Peyer's patch (tissue), 4 donors: ENCODE results near the gene LIME1. TPM values are rescaled to one million over a fixed set of nuclear protein-coding genes. Genes with fewer than 3 reads are reported as not detected.
"Not testable (repeated sequence)": the region's sequence is repeated elsewhere in the genome, so short reads cannot be mapped to it uniquely, and the experiment has no call there.

Experiments
- DNase-seq, 3 donors: peaks; one replicate each; pipeline ENCODE4 v3.0.0-alpha.2; 2017 to 2019
- H3K27ac ChIP-seq, 4 donors: fragments of 200-600 bp; sonication (generic); one replicate each; pipeline ENCODE4 v1.5.1; 2016 to 2019
- H3K27me3 ChIP-seq, 2 donors: fragments of 200-600 bp; sonication (generic); one replicate each; pipeline ENCODE4 v1.5.1; 2019
- H3K36me3 ChIP-seq, 3 donors: fragments of 200-600 bp; sonication (generic); one replicate each; pipeline ENCODE4 v1.5.1; 2016 to 2019
- H3K4me1 ChIP-seq, 4 donors: fragments of 200-600 bp; sonication (generic); one replicate each; pipeline ENCODE4 v1.5.1; 2016 to 2019
- H3K4me3 ChIP-seq, 4 donors: fragments of 200-600 bp; sonication (generic); 1 replicate in 3 of 4; 2 replicates in 1 of 4; pipeline ENCODE4 v1.5.1; 2016 to 2019; ENCODE audit warnings: mild to moderate bottlenecking in 1 of 4
- H3K9me3 ChIP-seq, 4 donors: fragments of 200-600 bp; sonication (generic); one replicate each; pipeline ENCODE4 v1.5.1; 2016 to 2019; ENCODE audit warnings: mild to moderate bottlenecking in 1 of 4
- CTCF ChIP-seq, 6 experiments: fragments of 450-650 bp in 4 of 6; fragments of 200-600 bp in 2 of 6; sonication (generic) in 1 of 6; IDR thresholded peaks; one replicate each; pipeline ENCODE4 v1.5.1; 2017 to 2019; ENCODE audit warnings: antibody characterized with exemption in 6 of 6, mild to moderate bottlenecking in 3 of 6, moderate library complexity in 1 of 6
- POLR2A ChIP-seq, 2 donors: fragments of 450-650 bp; IDR thresholded peaks; one replicate each; pipeline ENCODE4 v1.5.1; 2017; ENCODE audit warnings: antibody characterized with exemption in 2 of 2, mild to moderate bottlenecking in 2 of 2, moderate library complexity in 2 of 2
- total RNA-seq, 4 donors: library from RNA; depleted of rRNA; stranded (reverse); fragments of >200 nt; gene quantifications; one replicate each; pipeline ENCODE4 v1.1.0, GENCODE V29; 2016

Gene LIME1
- total RNA-seq, 4 donors from 2014 or later = 32.6 to 55.3 (median 41.0) TPM

- DNase-seq = no peak
- peaks cover 0 to 9% (median 0%) of the 10 kb centered on the region in 4 donors for H3K4me1 ChIP-seq
Observed at GRCh38 chr20:63773571-63774241, 37.2 kb downstream of the LIME1 start.

GRCh38 chr20:63774306-63774705 is 37.8 kb downstream of the LIME1 start:
- no peak for TF ChIP-seq CTCF (IDR thresholded peaks at IDR 0.05)
- TF ChIP-seq POLR2A (IDR thresholded peaks at IDR 0.05) = no peak
- Histone ChIP-seq H3K9me3 (no peaks in the 10 kb centered on the region), H3K27me3 (no peaks in the 10 kb centered on the region), H3K36me3 (no peaks in the 10 kb centered on the region), H3K4me1 (peaks cover 0 to 9% (median 0%) of the 10 kb centered on the region in 4 donors), H3K4me3 (no peak overlapping the region), H3K27ac (no peak overlapping the region)
- no peak for DNase-seq

More at GRCh38 chr20:63773571-63774241, 37.2 kb downstream of the LIME1 start:
- TF ChIP-seq POLR2A (IDR thresholded peaks at IDR 0.05) (no peak), CTCF (IDR thresholded peaks at IDR 0.05) (no peak)
- no peaks in the 10 kb centered on the region for H3K9me3 ChIP-seq
- no peak overlapping the region for H3K4me3 ChIP-seq
- no peaks in the 10 kb centered on the region for H3K36me3 ChIP-seq
- no peaks in the 10 kb centered on the region for H3K27me3 ChIP-seq
- no peak overlapping the region for H3K27ac ChIP-seq

- Histone ChIP-seq H3K36me3 (no peaks in the 10 kb centered on the region), H3K27me3 (no peaks in the 10 kb centered on the region), H3K4me3 (no peak overlapping the region), H3K27ac (no peak overlapping the region), H3K9me3 (no peaks in the 10 kb centered on the region), H3K4me1 (peaks cover 0 to 9% (median 0%) of the 10 kb centered on the region in 4 donors)
- no peak for DNase-seq
- TF ChIP-seq CTCF (IDR thresholded peaks at IDR 0.05) (peak in 5 of 6 experiments; percentile 21 to 43 (median 31)), POLR2A (IDR thresholded peaks at IDR 0.05) (no peak)
Observed at GRCh38 chr20:63775096-63775978, 38.9 kb downstream of the LIME1 start.

- H3K9me3 ChIP-seq, H3K27ac ChIP-seq, H3K36me3 ChIP-seq, H3K27me3 ChIP-seq, H3K4me3 ChIP-seq, H3K4me1 ChIP-seq, DNase-seq: not testable (repeated sequence)
Observed at GRCh38 chr20:63776875-63777274, 40.4 kb downstream of the LIME1 start.

GRCh38 chr20:63777614-63778013 is 41.1 kb downstream of the LIME1 start:
- H3K27me3 ChIP-seq = no peaks in the 10 kb centered on the region
- H3K9me3 ChIP-seq = no peaks in the 10 kb centered on the region
- no peak overlapping the region for H3K4me3 ChIP-seq
- peaks cover 0 to 9% (median 0%) of the 10 kb centered on the region in 4 donors for H3K4me1 ChIP-seq
- DNase-seq = no peak
- H3K27ac ChIP-seq = no peak overlapping the region
- no peak for TF ChIP-seq POLR2A (IDR thresholded peaks at IDR 0.05)
- no peak for TF ChIP-seq CTCF (IDR thresholded peaks at IDR 0.05)
- H3K36me3 ChIP-seq = no peaks in the 10 kb centered on the region
